Common myeloid progenitor, CD34-positive (primary cell): ENCODE data around the gene ETS1.

Source experiments
- CTCF ChIA-PET: fragments of 350-600 bp; sonication (Branson Sonifier 250); formaldehyde crosslinking; loops from one replicate; lab custom pipeline; 2021; ENCODE audit warnings: antibody characterized with exemption; lab: Charles Lee
- POLR2A ChIA-PET: fragments of 350-600 bp; sonication (Branson Sonifier 250); formaldehyde crosslinking; loops from one replicate; lab custom pipeline; 2021; ENCODE audit warnings: antibody characterized with exemption; lab: Charles Lee
- DNase-seq, 3 donors: peaks; one replicate each; pipeline versions ENCODE4 v3.0.0 to v3.0.0-alpha.2; 2013
- H3K27ac ChIP-seq, 2 experiments: 1 replicate in 1 of 2; 2 replicates in 1 of 2; pipeline ENCODE4 v1.7.0; 2013; ENCODE audit warnings: inconsistent platforms in 2 of 2, low read length in 2 of 2, mild to moderate bottlenecking in 2 of 2, low read depth in 1 of 2, moderate library complexity in 1 of 2; ENCODE audit not compliant: severe bottlenecking in 2 of 2, insufficient read depth in 1 of 2, poor library complexity in 1 of 2
- H3K27me3 ChIP-seq, 5 experiments: replicated peaks in 2 of 5; 1 replicate in 3 of 5; 2 replicates in 2 of 5; pipeline versions ENCODE4 v1.6.1 to v1.7.0; 2013; ENCODE audit warnings: low read length in 4 of 5, mild to moderate bottlenecking in 2 of 5, moderate library complexity in 2 of 5, inconsistent platforms in 1 of 5; ENCODE audit not compliant: insufficient read depth in 5 of 5, control insufficient read depth in 4 of 5
- H3K36me3 ChIP-seq, 4 experiments: 1 replicate in 2 of 4; 2 replicates in 2 of 4; pipeline versions ENCODE4 v1.6.1 to v1.7.0; 2013; ENCODE audit warnings: low read length in 3 of 4, control low read depth in 1 of 4, mild to moderate bottlenecking in 1 of 4; ENCODE audit not compliant: control insufficient read depth in 4 of 4, insufficient read depth in 4 of 4
- H3K4me1 ChIP-seq, 4 experiments: 1 replicate in 3 of 4; 2 replicates in 1 of 4; pipeline versions ENCODE4 v1.6.1 to v1.7.1; 2013; ENCODE audit warnings: low read length in 3 of 4, mild to moderate bottlenecking in 3 of 4, control low read depth in 1 of 4, inconsistent platforms in 1 of 4, moderate library complexity in 1 of 4; ENCODE audit not compliant: control insufficient read depth in 4 of 4, insufficient read depth in 4 of 4; ENCODE audit errors: control extremely low read depth in 1 of 4
- H3K4me3 ChIP-seq, 7 experiments: 1 replicate in 4 of 7; 2 replicates in 3 of 7; pipeline versions ENCODE4 v1.5.1 to v1.7.0; 2013; ENCODE audit warnings: mild to moderate bottlenecking in 7 of 7, low read length in 6 of 7, moderate library complexity in 6 of 7, inconsistent platforms in 2 of 7, low read depth in 2 of 7, control low read depth in 1 of 7; ENCODE audit not compliant: insufficient read depth in 4 of 7, control insufficient read depth in 1 of 7; ENCODE audit errors: extremely low read depth in 1 of 7
- H3K9me3 ChIP-seq, 5 experiments: 1 replicate in 4 of 5; 2 replicates in 1 of 5; pipeline versions ENCODE4 v1.6.1 to v1.7.1; 2013; ENCODE audit warnings: low read length in 4 of 5, mild to moderate bottlenecking in 2 of 5, inconsistent platforms in 1 of 5, low read depth in 1 of 5, moderate library complexity in 1 of 5; ENCODE audit not compliant: control insufficient read depth in 4 of 5, insufficient read depth in 2 of 5; ENCODE audit errors: control extremely low read depth in 1 of 5
- WGBS: methylation state at CpG from one replicate; pipeline ENCODE4 v1.1.5; 2013; ENCODE audit not compliant: insufficient coverage; 5-methylcytosine and 5-hydroxymethylcytosine counted together

The ETS1 gene

DNA sequence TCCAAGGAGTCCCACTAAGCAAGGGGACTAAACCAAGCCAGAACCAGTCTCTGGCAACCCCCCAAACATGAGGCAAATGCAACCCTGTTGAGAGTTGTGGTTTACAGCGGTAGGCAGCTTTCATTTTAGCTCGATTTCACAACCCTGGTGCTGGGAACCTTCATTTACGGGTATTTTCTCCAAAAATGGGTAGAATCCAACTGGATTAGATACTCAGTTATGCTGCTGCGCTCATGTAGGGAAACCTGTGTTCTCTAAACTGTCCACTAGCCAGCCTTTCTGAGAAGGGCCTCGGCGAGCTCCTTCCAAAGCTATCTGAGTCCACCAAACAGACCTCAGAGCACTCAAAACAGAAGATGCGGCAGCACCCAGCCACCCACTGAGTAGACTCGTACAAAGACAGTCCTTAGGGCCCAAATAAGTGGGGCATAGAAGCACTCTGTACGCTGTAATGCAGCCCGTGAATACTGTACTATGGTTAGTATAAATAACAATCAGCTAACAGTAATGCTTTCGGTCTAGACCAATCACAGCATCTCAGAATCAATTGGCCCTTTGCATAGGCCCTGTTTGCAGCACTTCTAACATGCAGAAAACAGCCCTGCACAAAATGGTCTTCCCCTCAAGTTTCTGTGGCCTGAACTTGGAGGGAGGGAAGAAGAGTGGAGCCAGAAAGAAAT lies 104.7 kb downstream of the ETS1 start:
- H3K27me3 ChIP-seq: no peaks in the 10 kb centered on the region
- WGBS: 92% methylated on average over 9 of the region's 11 CpGs
- H3K4me3 ChIP-seq: no peak overlapping the region
- CTCF ChIA-PET: no interaction called here
- no peak overlapping the region for H3K27ac ChIP-seq
- peak in 1 of 3 donors; percentile 28 for DNase-seq
- H3K4me1 ChIP-seq: peaks cover 0 to 3% (median 0%) of the 10 kb centered on the region in 4 experiments
- peaks cover 21 to 71% (median 32%) of the 10 kb centered on the region in 4 experiments for H3K36me3 ChIP-seq
- no peaks in the 10 kb centered on the region for H3K9me3 ChIP-seq
- POLR2A ChIA-PET: no interaction called here

DNA sequence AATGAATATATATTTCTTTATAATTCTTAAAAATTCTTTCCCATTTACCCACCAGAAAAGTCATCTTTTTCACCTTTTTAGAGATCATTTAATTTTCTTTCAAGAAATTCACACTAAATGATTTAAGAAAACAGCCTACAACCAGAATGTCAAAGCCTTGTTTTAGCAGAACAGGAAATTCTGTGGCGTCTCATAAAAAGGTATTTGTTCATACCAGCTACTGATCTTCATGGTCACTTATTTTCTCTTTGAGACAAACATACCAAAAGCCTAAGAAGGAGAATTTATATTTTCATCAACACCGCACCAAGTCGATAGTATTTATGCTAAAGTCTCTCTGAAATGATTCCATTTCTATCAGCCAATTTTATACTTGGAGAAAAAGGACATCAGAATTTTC lies 105.3 kb downstream of the ETS1 start:
- Histone ChIP-seq H3K36me3 (peaks cover 21 to 76% (median 33%) of the 10 kb centered on the region in 4 experiments), H3K27me3 (no peaks in the 10 kb centered on the region), H3K4me1 (peaks cover 0 to 3% (median 0%) of the 10 kb centered on the region in 4 experiments), H3K9me3 (peaks cover 0 to 2% (median 0%) of the 10 kb centered on the region in 5 experiments), H3K4me3 (no peak overlapping the region), H3K27ac (no peak overlapping the region)
- whole genome bisulfite sequencing: 86% methylated on average over 2 of the region's 3 CpGs
- CTCF ChIA-PET: no interaction called here
- POLR2A ChIA-PET: no interaction called here
- no peak for DNase-seq

DNA sequence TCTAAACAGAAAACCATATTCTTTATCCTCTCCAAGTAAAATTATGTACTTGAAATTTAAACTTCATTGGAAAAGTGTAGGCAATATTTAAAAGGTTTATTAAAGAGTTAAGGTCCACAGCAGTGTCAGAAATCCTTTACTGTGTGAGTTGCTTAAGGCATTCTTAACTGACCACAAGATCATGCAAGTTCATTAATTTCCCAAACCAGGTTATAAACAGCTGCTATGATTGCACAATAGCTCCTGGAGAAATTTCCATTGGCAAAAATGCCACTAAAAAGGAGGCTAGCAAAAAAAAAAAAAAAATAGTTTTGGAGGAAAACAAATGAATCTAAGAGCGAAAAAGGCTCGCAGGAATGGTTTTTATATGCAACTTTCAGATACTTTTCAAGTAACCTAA lies 106.2 kb downstream of the ETS1 start:
- WGBS: no CpG with 5 or more reads among the region's 2 CpGs

DNA sequence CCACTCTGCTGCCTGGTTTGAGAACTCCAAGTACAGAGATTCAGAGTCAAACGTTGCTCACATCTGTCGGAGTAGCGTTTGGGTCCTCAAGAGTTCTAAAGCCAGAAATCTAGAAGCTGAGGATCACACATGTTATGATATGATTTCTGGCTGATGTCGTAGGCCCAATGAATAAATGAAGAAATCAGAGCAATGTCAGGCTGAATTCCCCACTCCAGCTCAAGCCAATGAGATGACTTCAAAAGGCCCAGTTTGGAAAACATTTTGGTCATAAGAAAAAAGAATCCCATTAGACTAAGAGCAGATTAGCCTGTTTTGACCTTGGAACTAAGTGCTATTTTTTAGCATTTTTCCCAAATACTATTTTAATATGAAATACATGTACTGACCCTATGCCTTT lies 106.7 kb downstream of the ETS1 start:
- peaks cover 0 to 2% (median 0%) of the 10 kb centered on the region in 5 experiments for H3K9me3 ChIP-seq
- H3K4me1 ChIP-seq: peaks cover 0 to 3% (median 0%) of the 10 kb centered on the region in 4 experiments
- H3K36me3 ChIP-seq: peaks cover 22 to 76% (median 28%) of the 10 kb centered on the region in 4 experiments
- H3K4me3 ChIP-seq: no peak overlapping the region
- ChIA-PET POLR2A (no interaction called here), CTCF (no interaction called here)
- 97% methylated on average over 3 of the region's 4 CpGs for WGBS
- no peak overlapping the region for H3K27ac ChIP-seq
- no peaks in the 10 kb centered on the region for H3K27me3 ChIP-seq
- DNase-seq: no peak

More for the DNA sequence above, 106.2 kb downstream of the ETS1 start:
- Histone ChIP-seq H3K4me3 (no peak overlapping the region), H3K36me3 (peaks cover 23 to 80% (median 29%) of the 10 kb centered on the region in 4 experiments), H3K27ac (no peak overlapping the region), H3K27me3 (no peaks in the 10 kb centered on the region), H3K4me1 (peaks cover 0 to 3% (median 0%) of the 10 kb centered on the region in 4 experiments), H3K9me3 (peaks cover 0 to 2% (median 0%) of the 10 kb centered on the region in 5 experiments)
- CTCF ChIA-PET: no interaction called here
- no peak for DNase-seq
- POLR2A ChIA-PET: no interaction called here

DNA sequence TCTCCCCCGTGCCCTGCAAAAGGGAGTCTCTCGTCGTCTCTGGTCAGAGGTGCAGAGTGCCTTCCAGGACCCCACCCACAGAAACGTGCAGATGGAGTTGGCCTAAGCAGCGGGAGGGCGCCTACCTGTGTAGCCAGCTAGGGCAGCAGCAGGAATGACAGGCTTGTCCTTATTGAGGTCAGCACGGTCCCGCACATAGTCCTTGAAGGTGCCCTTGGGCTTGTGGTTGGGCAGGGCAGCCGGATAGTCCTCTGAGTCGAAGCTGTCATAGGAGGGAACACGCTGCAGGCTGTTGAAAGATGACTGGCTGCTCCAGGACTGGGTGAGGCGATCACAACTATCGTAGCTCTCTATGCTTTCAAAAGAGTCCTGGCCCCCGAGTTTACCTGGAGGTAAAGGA lies 107.3 kb downstream of the ETS1 start:
- ChIA-PET CTCF (interaction anchor here (1.3 kb wide), 1 partner anchor 28 kb away, joined by 4 read pairs; no protein-coding TSS in a partner anchor), POLR2A (no interaction called here)
- 98% methylated on average over 13 of the region's 14 CpGs for WGBS
- no peak for DNase-seq
- H3K27ac ChIP-seq: no peak overlapping the region
- H3K36me3 ChIP-seq: peaks cover 21 to 73% (median 27%) of the 10 kb centered on the region in 4 experiments
- H3K27me3 ChIP-seq: no peaks in the 10 kb centered on the region
- H3K4me1 ChIP-seq: peaks cover 0 to 3% (median 0%) of the 10 kb centered on the region in 4 experiments
- H3K4me3 ChIP-seq: no peak overlapping the region
- peaks cover 0 to 2% (median 0%) of the 10 kb centered on the region in 5 experiments for H3K9me3 ChIP-seq

DNA sequence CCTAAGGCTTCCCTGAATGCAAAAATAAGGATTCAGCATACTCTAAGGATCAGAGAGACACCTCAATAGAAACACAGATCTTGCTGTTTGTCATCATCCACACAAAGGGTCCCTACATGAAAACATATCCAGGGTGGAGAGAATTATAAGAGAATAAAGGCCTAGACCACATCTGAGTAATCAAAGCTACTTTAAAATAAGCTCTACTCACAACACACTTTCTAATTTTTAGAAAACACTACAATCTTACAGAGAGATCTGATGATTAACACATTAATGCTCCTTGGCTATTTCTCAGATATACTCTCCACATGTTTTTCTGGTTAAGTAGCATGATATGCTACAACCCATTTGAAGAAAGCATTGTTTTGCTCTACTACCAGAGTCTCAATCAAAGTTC lies 108.2 kb downstream of the ETS1 start:
- no peak for DNase-seq
- no peak overlapping the region for H3K27ac ChIP-seq
- peaks cover 0 to 2% (median 0%) of the 10 kb centered on the region in 5 experiments for H3K9me3 ChIP-seq
- H3K4me3 ChIP-seq: no peak overlapping the region
- no peaks in the 10 kb centered on the region for H3K27me3 ChIP-seq
- H3K36me3 ChIP-seq: peaks cover 14 to 69% (median 21%) of the 10 kb centered on the region in 4 experiments
- H3K4me1 ChIP-seq: peaks cover 0 to 5% (median 1%) of the 10 kb centered on the region in 4 experiments
- ChIA-PET POLR2A (no interaction called here), CTCF (interaction anchor here (0.9 to 1.3 kb wide), 2 partner anchors 29 to 153 kb away, joined by 4 read pairs; no protein-coding TSS in a partner anchor)

DNA sequence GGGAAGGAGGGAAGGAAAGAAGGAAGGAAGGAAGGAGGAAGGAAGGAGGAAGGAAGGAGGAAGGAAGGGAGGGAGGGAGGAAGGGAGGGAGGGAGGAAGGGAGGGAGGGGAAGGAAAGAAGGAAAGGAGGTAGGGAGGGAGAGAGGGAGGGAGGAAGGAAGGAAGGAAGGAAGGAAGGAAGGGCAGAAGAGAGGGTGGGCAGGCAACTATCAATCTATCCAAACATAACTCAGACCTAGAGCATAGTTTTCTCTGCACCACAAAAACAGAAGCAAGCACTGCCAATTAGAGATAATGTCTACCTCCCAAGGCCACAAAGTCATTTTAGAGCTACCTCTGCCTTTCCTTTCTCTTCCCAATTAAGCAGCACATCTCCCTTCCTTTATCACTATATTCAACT lies 109.1 kb downstream of the ETS1 start:
- Histone ChIP-seq H3K36me3 (peaks cover 11 to 71% (median 14%) of the 10 kb centered on the region in 4 experiments), H3K4me3 (no peak overlapping the region), H3K4me1 (peaks cover 0 to 5% (median 1%) of the 10 kb centered on the region in 4 experiments), H3K9me3 (peaks cover 0 to 2% (median 0%) of the 10 kb centered on the region in 5 experiments), H3K27ac (peak overlapping the region in 1 of 2 experiments; percentile 6), H3K27me3 (no peaks in the 10 kb centered on the region)
- ChIA-PET CTCF (no interaction called here), POLR2A (no interaction called here)
- DNase-seq: no peak
